ENCODE data around the gene CCDC24. TPM values are rescaled to one million over a fixed set of nuclear protein-coding genes. Genes with fewer than 3 reads are reported as not detected.

Gene CCDC24
- total and polyA plus RNA-seq, 2 of the 4 experiments (the other 2 are of a cell fraction) = 1.4 to 4.6 TPM

- no TSS peak for BruUV-seq (replicated peaks)
- Histone ChIP-seq H3K9me3 (ENCODE audit: control insufficient read depth, insufficient read depth, low read length) (no peaks in the 10 kb centered on the region), H2AK5ac (ENCODE audit: low read depth, low read length) (no peak overlapping the region), H3K14ac (replicated peaks; ENCODE audit: low read depth, low read length) (no peak overlapping the region), H3K36me3 (ENCODE audit: control insufficient read depth, insufficient read depth, low read length) (peaks cover 39% of the 10 kb centered on the region), H3K9me1 (ENCODE audit: insufficient read depth, low read length) (peaks cover 13% of the 10 kb centered on the region; the same call in 1 of the 2 replicates), H3K4me2 (ENCODE audit: low read depth, low read length) (no peak overlapping the region), H4K91ac (ENCODE audit: insufficient read depth, low read depth, low read length) (no peak overlapping the region), H2BK20ac (ENCODE audit: low read depth, low read length) (no peak overlapping the region), H2AFZ (replicated peaks; ENCODE audit: low read length, poor library complexity) (no peak overlapping the region), H3K27me3 (ENCODE audit: control insufficient read depth, insufficient read depth, low read length) (no peaks in the 10 kb centered on the region), H3K4ac (ENCODE audit: low read depth, low read length) (no peak overlapping the region), H4K8ac (ENCODE audit: low read depth in 2 of 2, low read length in 2 of 2) (no peak overlapping the region), H2BK15ac (ENCODE audit: low read depth, low read length) (no peak overlapping the region), H2BK5ac (ENCODE audit: low read depth, low read length, poor library complexity, severe bottlenecking) (no peak overlapping the region), H3K79me1 (ENCODE audit: low read depth in 1 of 2, low read length in 2 of 2) (peaks cover 9 to 16% of the 10 kb centered on the region in 2 experiments), H2AK9ac (replicated peaks; ENCODE audit: low read depth, low read length, poor library complexity) (peak overlapping the region; percentile 45), H2BK120ac (ENCODE audit: low read depth, low read length) (no peak overlapping the region), H3K18ac (ENCODE audit: low read depth, low read length) (no peak overlapping the region), H3K9ac (ENCODE audit: low read depth, low read length) (no peak overlapping the region), H3K27ac (ENCODE audit: insufficient read depth, low read length) (no peak overlapping the region), H3K56ac (ENCODE audit: extremely low read depth, insufficient read depth, low read length) (no peak overlapping the region), H4K20me1 (ENCODE audit: insufficient read depth, low read length) (peaks cover 26% of the 10 kb centered on the region), H4K5ac (ENCODE audit: low read depth, low read length) (no peak overlapping the region), H3K4me3 (ENCODE audit: insufficient read depth, low read depth, low read length) (no peak overlapping the region), H3K23ac (ENCODE audit: low read depth, low read length) (no peak overlapping the region), H3K4me1 (ENCODE audit: control insufficient read depth, insufficient read depth, low read length) (no peaks in the 10 kb centered on the region)
- TF ChIP-seq NFE2L2 (IDR thresholded peaks at IDR 0.05; ENCODE audit: low read depth, low read length) (no peak), CHD1 (IDR thresholded peaks at IDR 0.05; ENCODE audit: low read depth, low read length) (no peak), USF2 (IDR thresholded peaks at IDR 0.05; ENCODE audit: low read depth, low read length) (no peak), CEBPB (IDR thresholded peaks at IDR 0.05; ENCODE audit: low read depth, low read length) (no peak), FOS (IDR thresholded peaks at IDR 0.05; ENCODE audit: low read depth, low read length) (no peak), MAZ (IDR thresholded peaks at IDR 0.05; ENCODE audit: borderline replicate concordance, low read depth, low read length) (no peak), MXI1 (IDR thresholded peaks at IDR 0.05; ENCODE audit: borderline replicate concordance, low read depth, low read length) (no peak), MAFK (IDR thresholded peaks at IDR 0.05; ENCODE audit: low read depth, low read length) (no peak), RCOR1 (IDR thresholded peaks at IDR 0.05; ENCODE audit: insufficient replicate concordance, low read length) (no peak)
- TF ChIP-seq, protein P1, sequence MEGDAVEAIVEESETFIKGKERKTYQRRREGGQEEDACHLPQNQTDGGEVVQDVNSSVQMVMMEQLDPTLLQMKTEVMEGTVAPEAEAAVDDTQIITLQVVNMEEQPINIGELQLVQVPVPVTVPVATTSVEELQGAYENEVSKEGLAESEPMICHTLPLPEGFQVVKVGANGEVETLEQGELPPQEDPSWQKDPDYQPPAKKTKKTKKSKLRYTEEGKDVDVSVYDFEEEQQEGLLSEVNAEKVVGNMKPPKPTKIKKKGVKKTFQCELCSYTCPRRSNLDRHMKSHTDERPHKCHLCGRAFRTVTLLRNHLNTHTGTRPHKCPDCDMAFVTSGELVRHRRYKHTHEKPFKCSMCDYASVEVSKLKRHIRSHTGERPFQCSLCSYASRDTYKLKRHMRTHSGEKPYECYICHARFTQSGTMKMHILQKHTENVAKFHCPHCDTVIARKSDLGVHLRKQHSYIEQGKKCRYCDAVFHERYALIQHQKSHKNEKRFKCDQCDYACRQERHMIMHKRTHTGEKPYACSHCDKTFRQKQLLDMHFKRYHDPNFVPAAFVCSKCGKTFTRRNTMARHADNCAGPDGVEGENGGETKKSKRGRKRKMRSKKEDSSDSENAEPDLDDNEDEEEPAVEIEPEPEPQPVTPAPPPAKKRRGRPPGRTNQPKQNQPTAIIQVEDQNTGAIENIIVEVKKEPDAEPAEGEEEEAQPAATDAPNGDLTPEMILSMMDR (conservative IDR thresholded peaks at IDR 0.05; ENCODE audit: low read depth, low read length) = no peak
- ChIA-PET POLR2A (ENCODE audit: unreplicated experiment) (no interaction called here), CTCF (no interaction called here)
- intact Hi-C loops (cut with micrococcal nuclease) = no loop called here
- ATAC-seq (ENCODE audit: low read depth) (no peak), DNase-seq (no peak)
- 92% methylated on average over 6 of the region's 7 CpGs; no CpG with 5 or more reads in 1 of the 2 experiments for WGBS, 2 experiments (ENCODE audit: extremely low coverage in 2 of 2, insufficient read length in 1 of 2)
- dilution Hi-C loops (cut with HindIII; ENCODE audit: low sequenced_read_pairs, unreplicated experiment) = no loop called here
- in situ Hi-C loops (cut with MboI; ENCODE audit: low sequenced_read_pairs) = loop anchor here (25.0 kb wide), 1 partner anchor 420 kb away; the partner anchor contains the start of gene PTPRF
These were observed 33.9 kb upstream of the CCDC24 start for GRCh38 chr1:43957407-43958040.
